MM.1S (cell line): ENCODE results near the gene SPDL1.

ENCODE experiments used
- CTCF ChIP-seq: fragments of 300-600 bp; sonication (generic); IDR thresholded peaks from 2 replicates; pipeline ENCODE4 v1.5.1; 2016; ENCODE audit warnings: antibody characterized with exemption, low read length, mixed read lengths
- EZH2 ChIP-seq: fragments of 300-600 bp; sonication (generic); optimal IDR thresholded peaks from 2 replicates; pipeline ENCODE3; 2017; ENCODE audit warnings: low read depth, mild to moderate bottlenecking, antibody characterized with exemption, low read length, mixed read lengths
- EZH2phosphoT487 ChIP-seq: fragments of 300-600 bp; sonication (generic); IDR thresholded peaks from 2 replicates; pipeline ENCODE4 v1.6.1; 2018; ENCODE audit warnings: antibody characterized with exemption, low read length

- no peak for TF ChIP-seq EZH2
- no peak for TF ChIP-seq EZH2phosphoT487
- TF ChIP-seq CTCF, result no peak
These were observed 40.8 kb upstream of the SPDL1 start for GRCh38 chr5:169542811-169543210.
